IPS-NIHi11 (cell line): ENCODE data around the gene ZNF831.

Experiments
- DNase-seq: peaks from one replicate; pipeline ENCODE4 v3.0.0; 2012; ENCODE audit warnings: mixed read lengths, low spot score

The ZNF831 gene

GRCh38 chr20:59305908-59306655, 142.5 kb downstream of the ZNF831 start:
- no peak for DNase-seq

- DNase-seq, result no peak
These were observed 143.6 kb downstream of the ZNF831 start for GRCh38 chr20:59307270-59307669.
